NOMO-1 (cell line): ENCODE data around the gene PRAMEF27.
"Not testable (repeated sequence)": the region's sequence is repeated elsewhere in the genome, so short reads cannot be mapped to it uniquely, and the experiment has no call there.

ENCODE experiments used
- DNase-seq, 2 experiments: peaks; one replicate each; lab custom pipeline; 2025; ENCODE audit not compliant: unreplicated experiment in 2 of 2; lab: John Stamatoyannopoulos, UW

Gene PRAMEF27

GRCh38 chr1:13056475-13056874 lies at the start of gene PRAMEF27:
Gene PRAMEF27 (minus strand): TSS chr1:13056575. CDS start chr1:13053659, 2,916 bp downstream.
- not testable (repeated sequence) for DNase-seq

- DNase-seq, result not testable (repeated sequence)
Observed at GRCh38 chr1:13070474-13070873, 14.1 kb upstream of the PRAMEF27 start, which contains the start of gene PRAMEF25. Gene PRAMEF25 (plus strand): TSS chr1:13070774. CDS start chr1:13073694, 2,920 bp downstream.

GRCh38 chr1:13019846-13020245 lies 36.5 kb downstream of the PRAMEF27 start:
- not testable (repeated sequence) for DNase-seq

- DNase-seq, result not testable (repeated sequence)
Observed at GRCh38 chr1:13011932-13012331, 44.4 kb downstream of the PRAMEF27 start.

GRCh38 chr1:13009348-13009747 lies 47.0 kb downstream of the PRAMEF27 start:
- not testable (repeated sequence) for DNase-seq

GRCh38 chr1:13005732-13006131 lies 50.6 kb downstream of the PRAMEF27 start:
- not testable (repeated sequence) for DNase-seq
